Measurements from ENCODE around the gene APOBEC2. TPM values are rescaled to one million over a fixed set of nuclear protein-coding genes. Genes with fewer than 3 reads are reported as not detected.

APOBEC2 gene
- total RNA-seq, 1 donor from 2014 or later = 219 TPM

GRCh38 chr6:41038205-41038604 is 14.8 kb upstream of the APOBEC2 start:
- intact Hi-C loops (cut with micrococcal nuclease) = no loop called here
- Histone ChIP-seq H3K27me3 (ENCODE audit: low read depth) (no peaks in the 10 kb centered on the region), H3K4me3 (no peak overlapping the region), H3K9me3 (replicated peaks) (no peaks in the 10 kb centered on the region), H3K27ac (replicated peaks) (no peak overlapping the region), H3K36me3 (no peaks in the 10 kb centered on the region), H3K4me1 (peaks cover 7% of the 10 kb centered on the region)
- no peak for DNase-seq
- no peak for TF ChIP-seq CTCF (IDR thresholded peaks at IDR 0.05; ENCODE audit: borderline replicate concordance)

- peak; percentile 77 for TF ChIP-seq CTCF (IDR thresholded peaks at IDR 0.05; ENCODE audit: borderline replicate concordance)
- no peak within 1 kb of the TSS for H3K4me3 ChIP-seq
- H3K27ac ChIP-seq (replicated peaks) = no peak within 1 kb of the TSS
- H3K36me3 ChIP-seq = no peaks in the 10 kb centered on the region
- H3K27me3 ChIP-seq (ENCODE audit: low read depth) = no peaks in the 10 kb centered on the region
- peaks cover 7% of the 10 kb centered on the region for H3K4me1 ChIP-seq
- no peak for DNase-seq
- no peaks in the 10 kb centered on the region for H3K9me3 ChIP-seq (replicated peaks)
- intact Hi-C loops (cut with micrococcal nuclease) = no loop called here
These were observed 13.7 kb upstream of the APOBEC2 start, which contains the start of gene UNC5CL for GRCh38 chr6:41039060-41039998. TSS of gene UNC5CL (minus strand) at chr6:41039221. CDS start at chr6:41035074, 4,147 bp downstream.

- no peak for TF ChIP-seq CTCF (IDR thresholded peaks at IDR 0.05; ENCODE audit: borderline replicate concordance)
- Histone ChIP-seq H3K27me3 (ENCODE audit: low read depth) (no peaks in the 10 kb centered on the region), H3K27ac (replicated peaks) (no peak overlapping the region), H3K4me3 (no peak overlapping the region), H3K9me3 (replicated peaks) (no peaks in the 10 kb centered on the region), H3K4me1 (peaks cover 7% of the 10 kb centered on the region), H3K36me3 (no peaks in the 10 kb centered on the region)
- DNase-seq = no peak
- intact Hi-C loops (cut with micrococcal nuclease) = no loop called here
These were observed 12.7 kb upstream of the APOBEC2 start for GRCh38 chr6:41040101-41040939.

- Histone ChIP-seq H3K36me3 (no peaks in the 10 kb centered on the region), H3K4me1 (peaks cover 7% of the 10 kb centered on the region), H3K9me3 (replicated peaks) (no peaks in the 10 kb centered on the region), H3K4me3 (no peak overlapping the region), H3K27ac (replicated peaks) (no peak overlapping the region), H3K27me3 (ENCODE audit: low read depth) (no peaks in the 10 kb centered on the region)
- DNase-seq = no peak
- TF ChIP-seq CTCF (IDR thresholded peaks at IDR 0.05; ENCODE audit: borderline replicate concordance) = no peak
- intact Hi-C loops (cut with micrococcal nuclease) = no loop called here
These were observed 12.0 kb upstream of the APOBEC2 start for GRCh38 chr6:41040940-41041536.
